ENCODE results near the gene DENND5A.

- no peak for TF ChIP-seq ATF3 (IDR thresholded peaks at IDR 0.05)
- TF ChIP-seq CTCF (IDR thresholded peaks at IDR 0.05; ENCODE audit: low read depth, low read length, missing input control) = no peak
- TF ChIP-seq GABPA (IDR thresholded peaks at IDR 0.05 in 1 of 2, conservative IDR thresholded peaks at IDR 0.05 in 1 of 2) = no peak
- no peak for TF ChIP-seq REST (IDR thresholded peaks at IDR 0.05)
- TF ChIP-seq YY1 (IDR thresholded peaks at IDR 0.05) = no peak
- TF ChIP-seq JUND (IDR thresholded peaks at IDR 0.05) = no peak
- no peak for TF ChIP-seq RXRA (IDR thresholded peaks at IDR 0.05)
Observed at GRCh38 chr11:9228091-9228490, 37.1 kb downstream of the DENND5A start.

Data from liver (tissue), 3 donors.